Measurements from ENCODE around the gene TCAP. TPM values are rescaled to one million over a fixed set of nuclear protein-coding genes. Genes with fewer than 3 reads are reported as not detected.

Gene TCAP
- total and polyA plus RNA-seq, 10 of the 15 experiments (the other 5 are each of a cell fraction or from before 2014, with no cell fraction given): 0.17 to 1.0 (median 0.36) TPM; not detected in 3

DNA sequence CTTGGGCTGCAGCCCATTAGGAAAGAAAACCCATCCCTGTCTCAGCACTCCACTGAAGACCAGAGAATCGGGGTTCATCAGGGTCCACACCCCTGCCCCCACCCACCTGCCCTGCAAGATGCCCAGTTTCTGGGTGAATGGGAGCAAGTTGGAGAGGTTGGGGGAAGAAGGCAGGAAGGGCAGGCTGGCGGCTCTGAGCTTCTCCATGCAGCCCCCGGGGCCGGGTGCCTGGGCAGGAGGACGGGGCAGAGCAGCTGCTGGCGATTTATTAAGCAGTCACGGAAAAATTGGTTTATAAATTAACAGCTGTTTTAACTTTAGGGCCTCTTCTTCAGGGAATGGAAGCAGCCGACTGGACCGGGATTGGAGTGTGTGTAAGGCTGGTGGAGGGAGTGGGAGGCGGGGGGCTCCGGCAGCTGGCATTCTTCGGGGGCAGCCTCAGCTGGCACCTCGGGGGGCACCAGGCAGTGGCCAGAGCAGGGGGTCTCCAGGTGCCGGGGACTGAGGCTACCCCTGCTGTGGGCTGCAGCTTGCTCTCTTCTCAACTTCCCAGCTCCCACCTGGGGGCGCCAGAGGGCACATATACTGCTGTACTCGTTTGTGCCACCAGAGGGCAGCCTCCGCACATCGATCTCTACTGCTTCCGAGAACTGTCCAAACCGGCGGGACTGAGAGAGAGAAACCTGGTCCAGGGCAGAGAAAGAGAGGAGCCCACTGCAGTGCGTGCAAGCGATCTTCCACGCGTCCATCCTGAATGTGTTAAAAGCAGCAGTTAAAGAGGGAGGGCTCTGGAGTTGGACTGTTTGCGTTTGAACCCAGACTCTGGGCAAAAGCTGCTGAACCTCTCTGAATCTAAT, 43.4 kb upstream of the TCAP start (continued):
- TF ChIP-seq, protein P1, sequence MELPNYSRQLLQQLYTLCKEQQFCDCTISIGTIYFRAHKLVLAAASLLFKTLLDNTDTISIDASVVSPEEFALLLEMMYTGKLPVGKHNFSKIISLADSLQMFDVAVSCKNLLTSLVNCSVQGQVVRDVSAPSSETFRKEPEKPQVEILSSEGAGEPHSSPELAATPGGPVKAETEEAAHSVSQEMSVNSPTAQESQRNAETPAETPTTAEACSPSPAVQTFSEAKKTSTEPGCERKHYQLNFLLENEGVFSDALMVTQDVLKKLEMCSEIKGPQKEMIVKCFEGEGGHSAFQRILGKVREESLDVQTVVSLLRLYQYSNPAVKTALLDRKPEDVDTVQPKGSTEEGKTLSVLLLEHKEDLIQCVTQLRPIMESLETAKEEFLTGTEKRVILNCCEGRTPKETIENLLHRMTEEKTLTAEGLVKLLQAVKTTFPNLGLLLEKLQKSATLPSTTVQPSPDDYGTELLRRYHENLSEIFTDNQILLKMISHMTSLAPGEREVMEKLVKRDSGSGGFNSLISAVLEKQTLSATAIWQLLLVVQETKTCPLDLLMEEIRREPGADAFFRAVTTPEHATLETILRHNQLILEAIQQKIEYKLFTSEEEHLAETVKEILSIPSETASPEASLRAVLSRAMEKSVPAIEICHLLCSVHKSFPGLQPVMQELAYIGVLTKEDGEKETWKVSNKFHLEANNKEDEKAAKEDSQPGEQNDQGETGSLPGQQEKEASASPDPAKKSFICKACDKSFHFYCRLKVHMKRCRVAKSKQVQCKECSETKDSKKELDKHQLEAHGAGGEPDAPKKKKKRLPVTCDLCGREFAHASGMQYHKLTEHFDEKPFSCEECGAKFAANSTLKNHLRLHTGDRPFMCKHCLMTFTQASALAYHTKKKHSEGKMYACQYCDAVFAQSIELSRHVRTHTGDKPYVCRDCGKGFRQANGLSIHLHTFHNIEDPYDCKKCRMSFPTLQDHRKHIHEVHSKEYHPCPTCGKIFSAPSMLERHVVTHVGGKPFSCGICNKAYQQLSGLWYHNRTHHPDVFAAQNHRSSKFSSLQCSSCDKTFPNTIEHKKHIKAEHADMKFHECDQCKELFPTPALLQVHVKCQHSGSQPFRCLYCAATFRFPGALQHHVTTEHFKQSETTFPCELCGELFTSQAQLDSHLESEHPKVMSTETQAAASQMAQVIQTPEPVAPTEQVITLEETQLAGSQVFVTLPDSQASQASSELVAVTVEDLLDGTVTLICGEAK (IDR thresholded peaks at IDR 0.05; ENCODE audit: borderline replicate concordance): no peak
- TF ChIP-seq, protein P2, sequence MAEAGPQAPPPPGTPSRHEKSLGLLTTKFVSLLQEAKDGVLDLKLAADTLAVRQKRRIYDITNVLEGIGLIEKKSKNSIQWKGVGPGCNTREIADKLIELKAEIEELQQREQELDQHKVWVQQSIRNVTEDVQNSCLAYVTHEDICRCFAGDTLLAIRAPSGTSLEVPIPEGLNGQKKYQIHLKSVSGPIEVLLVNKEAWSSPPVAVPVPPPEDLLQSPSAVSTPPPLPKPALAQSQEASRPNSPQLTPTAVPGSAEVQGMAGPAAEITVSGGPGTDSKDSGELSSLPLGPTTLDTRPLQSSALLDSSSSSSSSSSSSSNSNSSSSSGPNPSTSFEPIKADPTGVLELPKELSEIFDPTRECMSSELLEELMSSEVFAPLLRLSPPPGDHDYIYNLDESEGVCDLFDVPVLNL (IDR thresholded peaks at IDR 0.05; ENCODE audit: low read depth, low read length): no peak
- TF ChIP-seq KAT2A (conservative IDR thresholded peaks at IDR 0.05; ENCODE audit: control insufficient read depth, low read depth, low read length) (no peak), ZNF622 (IDR thresholded peaks at IDR 0.05) (no peak), GATAD2B (conservative IDR thresholded peaks at IDR 0.05; ENCODE audit: low read depth) (no peak), CREB1 (IDR thresholded peaks at IDR 0.05; ENCODE audit: low read depth) (0 out of 2 replicates have a peak, but pooled peaks have one; percentile 48), SMAD5 (IDR thresholded peaks at IDR 0.05; ENCODE audit: low read depth) (no peak), POLR2AphosphoS2 (IDR thresholded peaks at IDR 0.05; ENCODE audit: low read depth, low read length) (no peak), SPI1 (IDR thresholded peaks at IDR 0.05; ENCODE audit: borderline replicate concordance, insufficient read depth, low read depth, low read length) (0 out of 2 replicates have a peak, but pooled peaks have one; percentile 6), CBX3 (IDR thresholded peaks at IDR 0.05; ENCODE audit: borderline replicate concordance, low read depth) (no peak), FOS (IDR thresholded peaks at IDR 0.05; ENCODE audit: borderline replicate concordance, extremely low read depth, insufficient read length) (no peak), RUNX3 (IDR thresholded peaks at IDR 0.05; ENCODE audit: low read length) (no peak), GABPA (IDR thresholded peaks at IDR 0.05; ENCODE audit: low read depth) (no peak), EZH2 (IDR thresholded peaks at IDR 0.05; ENCODE audit: borderline replicate concordance, control insufficient read depth, low read depth, low read length) (no peak), KDM1A (IDR thresholded peaks at IDR 0.05; ENCODE audit: borderline replicate concordance) (no peak), NFYB (IDR thresholded peaks at IDR 0.05; ENCODE audit: insufficient read depth, low read depth, low read length) (no peak), JUNB (IDR thresholded peaks at IDR 0.05) (no peak)
- TF ChIP-seq, protein P3, sequence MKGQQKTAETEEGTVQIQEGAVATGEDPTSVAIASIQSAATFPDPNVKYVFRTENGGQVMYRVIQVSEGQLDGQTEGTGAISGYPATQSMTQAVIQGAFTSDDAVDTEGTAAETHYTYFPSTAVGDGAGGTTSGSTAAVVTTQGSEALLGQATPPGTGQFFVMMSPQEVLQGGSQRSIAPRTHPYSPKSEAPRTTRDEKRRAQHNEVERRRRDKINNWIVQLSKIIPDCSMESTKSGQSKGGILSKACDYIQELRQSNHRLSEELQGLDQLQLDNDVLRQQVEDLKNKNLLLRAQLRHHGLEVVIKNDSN (IDR thresholded peaks at IDR 0.05; ENCODE audit: borderline replicate concordance, extremely low read length, insufficient read depth, low read depth, low read length): no peak
- TF ChIP-seq, protein P4, sequence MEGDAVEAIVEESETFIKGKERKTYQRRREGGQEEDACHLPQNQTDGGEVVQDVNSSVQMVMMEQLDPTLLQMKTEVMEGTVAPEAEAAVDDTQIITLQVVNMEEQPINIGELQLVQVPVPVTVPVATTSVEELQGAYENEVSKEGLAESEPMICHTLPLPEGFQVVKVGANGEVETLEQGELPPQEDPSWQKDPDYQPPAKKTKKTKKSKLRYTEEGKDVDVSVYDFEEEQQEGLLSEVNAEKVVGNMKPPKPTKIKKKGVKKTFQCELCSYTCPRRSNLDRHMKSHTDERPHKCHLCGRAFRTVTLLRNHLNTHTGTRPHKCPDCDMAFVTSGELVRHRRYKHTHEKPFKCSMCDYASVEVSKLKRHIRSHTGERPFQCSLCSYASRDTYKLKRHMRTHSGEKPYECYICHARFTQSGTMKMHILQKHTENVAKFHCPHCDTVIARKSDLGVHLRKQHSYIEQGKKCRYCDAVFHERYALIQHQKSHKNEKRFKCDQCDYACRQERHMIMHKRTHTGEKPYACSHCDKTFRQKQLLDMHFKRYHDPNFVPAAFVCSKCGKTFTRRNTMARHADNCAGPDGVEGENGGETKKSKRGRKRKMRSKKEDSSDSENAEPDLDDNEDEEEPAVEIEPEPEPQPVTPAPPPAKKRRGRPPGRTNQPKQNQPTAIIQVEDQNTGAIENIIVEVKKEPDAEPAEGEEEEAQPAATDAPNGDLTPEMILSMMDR (IDR thresholded peaks at IDR 0.05 in 2 of 3, conservative IDR thresholded peaks at IDR 0.05 in 1 of 3; ENCODE audit: control insufficient read depth in 2 of 3, extremely low read depth in 1 of 3, insufficient read depth in 1 of 3, low read depth in 3 of 3, low read length in 3 of 3): peak; percentile 100; a peak in 5 of 6 replicates
